Breast epithelium (tissue), 4 donors: ENCODE data around the gene SLC27A1. TPM values are rescaled to one million over a fixed set of nuclear protein-coding genes. Genes with fewer than 3 reads are reported as not detected.
"Not testable (repeated sequence)": the region's sequence is repeated elsewhere in the genome, so short reads cannot be mapped to it uniquely, and the experiment has no call there.

ENCODE experiments used
- DNase-seq, 2 donors: peaks; one replicate each; pipeline ENCODE4 v3.0.0-alpha.2; 2019; ENCODE audit warnings: low spot score in 2 of 2
- H3K27ac ChIP-seq, 2 donors: fragments of 200-600 bp; sonication (generic) in 1 of 2; one replicate each; pipeline ENCODE4 v1.5.1; 2016 to 2019; ENCODE audit warnings: mild to moderate bottlenecking in 1 of 2
- H3K27me3 ChIP-seq, 2 donors: fragments of 200-600 bp; sonication (generic) in 1 of 2; one replicate each; pipeline versions ENCODE4 v1.5.1 to v1.6.0; 2017 to 2019; ENCODE audit warnings: control low read depth in 1 of 2, mild to moderate bottlenecking in 1 of 2
- H3K36me3 ChIP-seq: fragments of 200-600 bp; one replicate; pipeline ENCODE4 v1.5.1; 2019
- H3K4me1 ChIP-seq, 2 donors: fragments of 200-600 bp; sonication (generic); one replicate each; pipeline ENCODE4 v1.5.1; 2016 to 2019; ENCODE audit warnings: control low read depth in 1 of 2
- H3K4me3 ChIP-seq, 3 donors: fragments of 200-600 bp; sonication (generic); 1 replicate in 2 of 3; 2 replicates in 1 of 3; pipeline ENCODE4 v1.5.1; 2016 to 2019; ENCODE audit warnings: mild to moderate bottlenecking in 3 of 3, moderate library complexity in 2 of 3
- H3K9me3 ChIP-seq, 2 donors: fragments of 200-600 bp; sonication (generic) in 1 of 2; one replicate each; pipeline ENCODE4 v1.5.1; 2016 to 2019; ENCODE audit warnings: control low read depth in 1 of 2
- CTCF ChIP-seq, 3 donors: fragments of 450-650 bp; IDR thresholded peaks; one replicate each; pipeline ENCODE4 v1.5.1; 2016 to 2017; ENCODE audit warnings: antibody characterized with exemption in 3 of 3, mild to moderate bottlenecking in 3 of 3, moderate library complexity in 3 of 3
- POLR2A ChIP-seq: fragments of 450-650 bp; IDR thresholded peaks from one replicate; pipeline ENCODE4 v1.6.1; 2016; ENCODE audit warnings: antibody characterized with exemption, mild to moderate bottlenecking, moderate library complexity
- POLR2AphosphoS5 ChIP-seq, 3 donors: sonication (generic); formaldehyde crosslinking; IDR thresholded peaks; one replicate each; pipeline ENCODE4 v1.6.1; 2017; ENCODE audit warnings: antibody characterized with exemption in 3 of 3
- intact Hi-C: fragments of 100-400 bp; cut with DNase I; formaldehyde crosslinking; loops from one replicate; pipeline ENCODE4 v1.15.1; 2023; ENCODE audit warnings: low total_unique reads
- total RNA-seq, 3 donors: library from RNA; depleted of rRNA; stranded (reverse); fragments of >200 nt; gene quantifications; one replicate each; pipeline ENCODE4 v1.1.0, GENCODE V29; 2016

Gene SLC27A1
- total RNA-seq, 3 donors from 2014 or later = 32.4 to 35.4 (median 34.8) TPM

GRCh38 chr19:17548145-17548544, 77.8 kb downstream of the SLC27A1 start:
- Histone ChIP-seq H3K4me3 (no peak overlapping the region), H3K27ac (no peak overlapping the region), H3K4me1 (no peaks in the 10 kb centered on the region), H3K36me3 (no peaks in the 10 kb centered on the region), H3K9me3 (no peaks in the 10 kb centered on the region), H3K27me3 (no peaks in the 10 kb centered on the region)
- intact Hi-C loops = loop anchor here (2.0 to 5.0 kb wide), 2 partner anchors 17 to 921 kb away; partner anchors contain the start of gene MED26
- no peak for TF ChIP-seq POLR2AphosphoS5 (IDR thresholded peaks at IDR 0.05)
- TF ChIP-seq CTCF (IDR thresholded peaks at IDR 0.05) = no peak
- TF ChIP-seq POLR2A = no peak
- no peak for DNase-seq

- Histone ChIP-seq H3K36me3 (no peaks in the 10 kb centered on the region), H3K4me1 (no peaks in the 10 kb centered on the region), H3K27me3 (no peaks in the 10 kb centered on the region), H3K27ac (no peak overlapping the region), H3K4me3 (no peak overlapping the region), H3K9me3 (no peaks in the 10 kb centered on the region)
- TF ChIP-seq CTCF (IDR thresholded peaks at IDR 0.05) (no peak), POLR2AphosphoS5 (IDR thresholded peaks at IDR 0.05) (no peak), POLR2A (no peak)
- DNase-seq = no peak
- intact Hi-C loops = loop anchor here (2.0 to 5.0 kb wide), 2 partner anchors 16 to 922 kb away; partner anchors contain the start of gene MED26
Measured at GRCh38 chr19:17549085-17549740, 78.9 kb downstream of the SLC27A1 start.

- Histone ChIP-seq H3K9me3 (no peaks in the 10 kb centered on the region), H3K4me1 (no peaks in the 10 kb centered on the region), H3K27ac (no peak overlapping the region), H3K4me3 (no peak overlapping the region), H3K36me3 (no peaks in the 10 kb centered on the region), H3K27me3 (no peaks in the 10 kb centered on the region)
- DNase-seq = no peak
- TF ChIP-seq POLR2AphosphoS5 (IDR thresholded peaks at IDR 0.05) (no peak), CTCF (IDR thresholded peaks at IDR 0.05) (no peak), POLR2A (no peak)
- intact Hi-C loops = no loop called here
Measured at GRCh38 chr19:17550076-17550667, 79.8 kb downstream of the SLC27A1 start.

- H3K4me1 ChIP-seq, H3K4me3 ChIP-seq, H3K27ac ChIP-seq, DNase-seq, intact Hi-C loops, H3K27me3 ChIP-seq, H3K9me3 ChIP-seq, H3K36me3 ChIP-seq: not testable (repeated sequence)
Measured at GRCh38 chr19:17552735-17553134, 82.4 kb downstream of the SLC27A1 start.

GRCh38 chr19:17553256-17553655, 82.9 kb downstream of the SLC27A1 start:
- no peak for TF ChIP-seq POLR2A
- peak; percentile 61 to 90 (median 83) for TF ChIP-seq POLR2AphosphoS5 (IDR thresholded peaks at IDR 0.05)
- TF ChIP-seq CTCF (IDR thresholded peaks at IDR 0.05) = no peak
- H3K4me3 ChIP-seq = no peak overlapping the region
- H3K27ac ChIP-seq = peak overlapping the region; percentile 9 to 63
- intact Hi-C loops = no loop called here
- no peaks in the 10 kb centered on the region for H3K4me1 ChIP-seq
- DNase-seq = peak in 1 of 2 donors; percentile 52
- no peaks in the 10 kb centered on the region for H3K36me3 ChIP-seq
- H3K27me3 ChIP-seq = no peaks in the 10 kb centered on the region
- no peaks in the 10 kb centered on the region for H3K9me3 ChIP-seq
